GM19463 (cell line): ENCODE measurements around the gene SEC16B.

Experiments
- ATAC-seq: cut with Tn5 transposase; IDR thresholded peaks from one replicate; pipeline ENCODE4 v1.9.1; 2021; ENCODE audit warnings: mild to moderate bottlenecking, moderate library complexity; ENCODE audit not compliant: unreplicated experiment

Gene SEC16B

GRCh38 chr1:177944016-177944949, 25.6 kb downstream of the SEC16B start:
- ATAC-seq = no peak

- ATAC-seq = no peak
These were observed 27.9 kb downstream of the SEC16B start for GRCh38 chr1:177941976-177942375.

GRCh38 chr1:177940682-177941081, 29.2 kb downstream of the SEC16B start:
- no peak for ATAC-seq

- ATAC-seq = no peak
These were observed 31.9 kb downstream of the SEC16B start for GRCh38 chr1:177937931-177938330.

GRCh38 chr1:177937174-177937770, 32.6 kb downstream of the SEC16B start:
- ATAC-seq = no peak

GRCh38 chr1:177935638-177936415, 34.0 kb downstream of the SEC16B start:
- ATAC-seq = no peak

- ATAC-seq = no peak
These were observed 34.9 kb downstream of the SEC16B start for GRCh38 chr1:177934927-177935326.

GRCh38 chr1:177934461-177934860, 35.4 kb downstream of the SEC16B start:
- ATAC-seq = no peak

GRCh38 chr1:177933881-177934280, 36.0 kb downstream of the SEC16B start:
- ATAC-seq = no peak

- no peak for ATAC-seq
These were observed 37.7 kb downstream of the SEC16B start for GRCh38 chr1:177932123-177932522.

- ATAC-seq = no peak
These were observed 40.9 kb downstream of the SEC16B start for GRCh38 chr1:177928952-177929351.

- ATAC-seq = no peak
These were observed 41.7 kb downstream of the SEC16B start for GRCh38 chr1:177928194-177928593.

- no peak for ATAC-seq
These were observed 42.7 kb downstream of the SEC16B start for GRCh38 chr1:177927021-177927596.

GRCh38 chr1:177926201-177926600, 43.7 kb downstream of the SEC16B start:
- no peak for ATAC-seq

- no peak for ATAC-seq
These were observed 44.9 kb downstream of the SEC16B start for GRCh38 chr1:177925006-177925405.

GRCh38 chr1:177923441-177923840, 46.4 kb downstream of the SEC16B start:
- ATAC-seq = no peak

GRCh38 chr1:177922209-177922608, 47.6 kb downstream of the SEC16B start:
- no peak for ATAC-seq

GRCh38 chr1:177921590-177921989, 48.3 kb downstream of the SEC16B start:
- no peak for ATAC-seq

- ATAC-seq = no peak
These were observed 49.8 kb downstream of the SEC16B start for GRCh38 chr1:177920091-177920490.

- ATAC-seq = no peak
These were observed 54.2 kb downstream of the SEC16B start for GRCh38 chr1:177915641-177916040.

- no peak for ATAC-seq
These were observed 55.3 kb downstream of the SEC16B start for GRCh38 chr1:177914603-177915002.
